KMS-11 (cell line): ENCODE results near the gene ZDHHC6.

Source experiments
- H2AFZ ChIP-seq: fragments of 200-600 bp; sonication (generic); 2 replicates; pipeline ENCODE4 v1.6.1; 2016; ENCODE audit warnings: antibody characterized with exemption, mixed run types, low read depth
- H3K27ac ChIP-seq: fragments of 200-600 bp; sonication (generic); 2 replicates; pipeline ENCODE4 v1.6.1; 2016; ENCODE audit warnings: mild to moderate bottlenecking, mixed run types
- H3K27me3 ChIP-seq: fragments of 200-600 bp; sonication (generic); 2 replicates; pipeline ENCODE4 v1.6.1; 2017; ENCODE audit warnings: mild to moderate bottlenecking, low read depth, mixed run types, moderate library complexity; ENCODE audit not compliant: insufficient read depth
- H3K36me3 ChIP-seq: fragments of 200-600 bp; sonication (generic); 2 replicates; pipeline ENCODE4 v1.6.1; 2017; ENCODE audit warnings: mild to moderate bottlenecking, mixed run types; ENCODE audit not compliant: insufficient read depth
- H3K4me1 ChIP-seq: fragments of 200-600 bp; sonication (generic); 2 replicates; pipeline ENCODE4 v1.6.1; 2016; ENCODE audit warnings: mild to moderate bottlenecking, low read depth, mixed run types; ENCODE audit not compliant: poor library complexity, severe bottlenecking
- H3K4me2 ChIP-seq: fragments of 200-600 bp; sonication (generic); 2 replicates; pipeline ENCODE4 v1.7.0; 2016; ENCODE audit warnings: mild to moderate bottlenecking, mixed run types
- H3K4me3 ChIP-seq: fragments of 200-600 bp; sonication (generic); IDR thresholded peaks from 2 replicates; pipeline ENCODE4 v1.6.1; 2017; ENCODE audit warnings: low read depth, low read length, mixed read lengths; ENCODE audit not compliant: insufficient read depth
- H3K79me2 ChIP-seq: fragments of 200-600 bp; sonication (generic); 2 replicates; pipeline ENCODE4 v1.6.1; 2016; ENCODE audit warnings: low read depth, mixed run types; ENCODE audit not compliant: insufficient read depth
- H3K9ac ChIP-seq: fragments of 200-600 bp; sonication (generic); 2 replicates; pipeline ENCODE4 v1.6.1; 2016; ENCODE audit warnings: mild to moderate bottlenecking, mixed run types
- H4K20me1 ChIP-seq: fragments of 200-600 bp; sonication (generic); 2 replicates; pipeline ENCODE4 v1.6.1; 2016; ENCODE audit warnings: mild to moderate bottlenecking, mixed run types; ENCODE audit not compliant: insufficient read depth
- TF ChIP-seq, protein P1 (sequence below): fragments of 200-600 bp; sonication (generic); conservative IDR thresholded peaks from 2 replicates; pipeline ENCODE4 v1.6.1; 2017; ENCODE audit warnings: low read depth, mild to moderate bottlenecking, antibody characterized with exemption, low read length, moderate library complexity, mixed read lengths

Gene ZDHHC6

DNA sequence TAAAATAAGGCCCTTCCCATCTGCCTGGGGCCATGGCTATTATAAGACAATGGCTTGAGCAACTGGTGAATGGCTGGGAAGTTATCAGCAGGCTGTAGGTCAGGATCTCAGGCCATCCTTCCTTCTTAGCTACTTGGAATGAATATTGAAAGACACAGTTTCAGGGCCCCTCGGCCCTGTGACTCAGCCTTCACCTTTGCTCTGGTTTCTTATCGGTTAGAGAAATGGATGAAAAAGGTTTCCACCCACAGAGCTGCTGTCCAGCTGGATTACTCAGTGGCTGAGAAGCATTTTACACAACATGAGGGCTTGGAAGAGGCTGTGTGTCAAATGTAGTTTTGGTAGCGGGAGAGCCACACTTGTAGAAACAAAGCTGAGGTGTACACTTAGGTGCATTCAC is 63.4 kb downstream of the ZDHHC6 start:
- no peak overlapping the region for H3K9ac ChIP-seq
- no peaks in the 10 kb centered on the region for H3K4me1 ChIP-seq
- H4K20me1 ChIP-seq = no peaks in the 10 kb centered on the region
- H3K27me3 ChIP-seq = no peaks in the 10 kb centered on the region
- TF ChIP-seq, protein P1, sequence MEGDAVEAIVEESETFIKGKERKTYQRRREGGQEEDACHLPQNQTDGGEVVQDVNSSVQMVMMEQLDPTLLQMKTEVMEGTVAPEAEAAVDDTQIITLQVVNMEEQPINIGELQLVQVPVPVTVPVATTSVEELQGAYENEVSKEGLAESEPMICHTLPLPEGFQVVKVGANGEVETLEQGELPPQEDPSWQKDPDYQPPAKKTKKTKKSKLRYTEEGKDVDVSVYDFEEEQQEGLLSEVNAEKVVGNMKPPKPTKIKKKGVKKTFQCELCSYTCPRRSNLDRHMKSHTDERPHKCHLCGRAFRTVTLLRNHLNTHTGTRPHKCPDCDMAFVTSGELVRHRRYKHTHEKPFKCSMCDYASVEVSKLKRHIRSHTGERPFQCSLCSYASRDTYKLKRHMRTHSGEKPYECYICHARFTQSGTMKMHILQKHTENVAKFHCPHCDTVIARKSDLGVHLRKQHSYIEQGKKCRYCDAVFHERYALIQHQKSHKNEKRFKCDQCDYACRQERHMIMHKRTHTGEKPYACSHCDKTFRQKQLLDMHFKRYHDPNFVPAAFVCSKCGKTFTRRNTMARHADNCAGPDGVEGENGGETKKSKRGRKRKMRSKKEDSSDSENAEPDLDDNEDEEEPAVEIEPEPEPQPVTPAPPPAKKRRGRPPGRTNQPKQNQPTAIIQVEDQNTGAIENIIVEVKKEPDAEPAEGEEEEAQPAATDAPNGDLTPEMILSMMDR = no peak
- no peak overlapping the region for H3K4me3 ChIP-seq
- H3K79me2 ChIP-seq = no peaks in the 10 kb centered on the region
- H3K4me2 ChIP-seq = no peak overlapping the region
- H2AFZ ChIP-seq = no peak overlapping the region
- no peaks in the 10 kb centered on the region for H3K36me3 ChIP-seq
- no peak overlapping the region for H3K27ac ChIP-seq

DNA sequence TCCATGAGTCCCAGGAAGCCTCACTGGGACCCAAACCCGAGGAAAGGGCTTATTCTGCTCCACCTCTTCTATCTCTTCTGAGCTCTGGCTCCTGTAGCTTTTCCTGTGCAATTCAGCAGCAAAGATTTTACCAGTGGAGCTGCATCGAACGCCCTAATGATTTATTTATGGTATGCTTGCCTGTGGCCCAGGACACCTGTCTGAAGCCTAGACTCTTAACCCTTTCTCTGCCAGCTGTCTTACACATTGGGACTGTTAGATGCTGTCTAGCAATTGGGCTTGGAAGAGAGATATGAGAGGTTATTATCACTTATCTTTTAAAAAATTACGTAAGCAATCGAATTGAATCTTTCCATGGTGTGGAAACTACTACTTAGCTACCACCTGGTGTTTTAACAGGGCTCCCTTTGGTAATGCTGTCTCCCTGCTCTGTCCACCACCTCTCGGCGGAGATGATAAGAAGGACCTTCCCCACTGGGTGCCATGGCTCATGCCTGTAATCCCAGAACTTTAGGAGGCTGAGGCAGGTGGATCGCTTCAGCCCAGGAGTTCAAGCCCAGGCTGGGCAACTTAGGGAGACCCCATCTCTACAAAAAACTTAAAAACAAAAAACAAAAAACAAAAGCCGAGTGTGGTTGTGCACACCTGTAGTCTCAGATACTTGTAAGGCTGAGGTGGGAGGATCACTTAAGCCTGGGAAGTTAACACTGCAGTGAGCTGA is 64.0 kb downstream of the ZDHHC6 start:
- Histone ChIP-seq H3K27me3 (no peaks in the 10 kb centered on the region), H4K20me1 (no peaks in the 10 kb centered on the region), H3K4me1 (peaks cover 2% of the 10 kb centered on the region), H3K36me3 (no peaks in the 10 kb centered on the region), H3K79me2 (no peaks in the 10 kb centered on the region), H3K4me3 (no peak overlapping the region), H2AFZ (no peak overlapping the region), H3K27ac (no peak overlapping the region), H3K4me2 (no peak overlapping the region), H3K9ac (no peak overlapping the region)
- TF ChIP-seq, protein P1 = no peak
